HK-2 (cell line): ENCODE measurements around the gene CAB39.

Experiments used
- DNase-seq: peaks from one replicate; pipeline ENCODE4 v3.0.0-alpha.2; 2018; ENCODE audit not compliant: unreplicated experiment

Gene CAB39

DNA sequence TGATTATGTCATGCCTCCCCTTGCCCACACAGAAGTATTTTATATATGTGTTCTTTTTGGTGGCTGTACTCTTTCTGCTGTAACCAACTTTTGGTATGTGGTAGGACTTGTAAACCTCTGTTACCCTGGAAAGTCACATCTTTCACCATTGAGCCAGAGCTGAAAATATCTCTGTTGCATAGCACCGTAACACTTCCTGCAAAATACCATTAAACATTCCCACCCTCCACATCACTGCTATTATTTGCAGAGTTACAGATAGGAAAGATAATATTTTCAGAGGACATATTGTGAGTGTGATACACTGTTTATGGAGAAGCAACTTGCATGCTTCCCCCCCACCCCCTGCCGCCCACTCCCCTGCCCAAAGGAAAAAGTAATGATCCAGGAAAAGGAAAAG lies 44.8 kb downstream of the CAB39 start:
- no peak for DNase-seq

DNA sequence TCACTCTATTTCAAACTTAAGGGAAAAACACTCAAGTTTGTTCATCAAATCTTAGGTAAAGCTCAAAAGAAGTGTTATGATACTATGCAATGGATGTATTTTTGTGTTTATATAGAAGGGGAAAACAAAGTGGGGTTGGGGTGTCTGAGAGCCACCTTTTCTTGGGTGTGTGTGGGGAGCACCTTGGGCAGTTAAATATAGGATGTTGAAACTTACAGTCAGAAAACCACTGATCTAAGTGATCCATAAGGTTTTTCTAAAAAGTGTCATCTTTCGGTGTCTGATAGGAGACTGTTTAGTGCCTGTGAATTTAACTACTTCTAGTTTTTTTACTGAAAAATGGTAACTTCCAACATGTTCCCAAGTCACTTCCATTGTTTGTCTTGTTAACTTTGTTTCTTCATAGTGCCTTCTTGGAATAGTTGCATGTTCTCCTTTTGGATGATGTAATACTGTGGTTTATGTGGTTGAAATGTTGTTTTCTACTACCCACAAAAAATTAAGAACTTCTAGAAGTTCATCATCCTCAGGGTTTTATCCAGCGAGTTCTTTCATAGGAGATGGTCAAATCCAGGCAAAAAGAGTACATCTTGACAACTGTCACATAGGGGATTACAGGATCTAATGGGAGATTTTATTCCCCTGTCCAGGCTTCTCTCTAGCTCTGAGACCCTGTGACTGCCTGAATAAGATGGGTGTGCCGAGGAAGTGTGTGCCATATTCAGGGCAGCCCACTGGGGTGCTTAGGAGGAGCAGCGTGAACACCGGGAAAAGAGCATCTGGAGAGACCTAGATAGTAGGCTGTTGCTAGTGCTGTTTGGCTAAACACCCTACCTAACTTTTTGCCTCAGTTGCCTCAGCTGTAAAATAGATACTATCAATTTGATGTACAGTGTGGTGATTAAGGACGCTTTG lies 46.2 kb downstream of the CAB39 start:
- DNase-seq = no peak

DNA sequence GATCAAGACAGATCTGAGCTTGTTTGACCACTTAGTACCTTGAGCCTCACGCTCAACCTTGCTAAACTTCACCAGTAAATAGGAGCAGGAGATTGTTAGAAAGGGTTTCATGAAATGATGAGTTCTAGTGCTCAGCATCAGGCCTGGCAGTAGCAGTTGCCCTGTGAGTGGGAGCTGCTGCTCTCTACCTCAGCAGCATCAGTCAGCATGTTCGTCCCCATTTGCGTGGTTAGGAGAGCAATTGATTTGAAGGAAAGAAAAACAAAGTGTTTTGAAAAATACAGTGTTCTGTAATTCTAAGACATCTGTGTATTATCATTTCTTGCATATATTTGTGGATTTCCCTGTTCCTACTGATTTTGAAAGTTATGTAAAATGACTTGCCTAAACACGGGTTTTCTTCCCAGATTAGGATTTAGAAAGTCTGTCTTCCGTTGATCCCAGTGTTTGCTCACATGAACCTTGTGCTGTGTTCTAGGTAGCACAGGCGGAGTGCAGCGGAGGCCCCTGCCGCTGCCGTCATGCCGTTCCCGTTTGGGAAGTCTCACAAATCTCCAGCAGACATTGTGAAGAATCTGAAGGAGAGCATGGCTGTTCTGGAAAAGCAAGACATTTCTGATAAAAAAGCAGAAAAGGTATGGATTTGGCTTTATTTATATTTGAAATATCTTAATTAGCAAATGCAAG lies 47.0 kb downstream of the CAB39 start:
- DNase-seq = no peak

DNA sequence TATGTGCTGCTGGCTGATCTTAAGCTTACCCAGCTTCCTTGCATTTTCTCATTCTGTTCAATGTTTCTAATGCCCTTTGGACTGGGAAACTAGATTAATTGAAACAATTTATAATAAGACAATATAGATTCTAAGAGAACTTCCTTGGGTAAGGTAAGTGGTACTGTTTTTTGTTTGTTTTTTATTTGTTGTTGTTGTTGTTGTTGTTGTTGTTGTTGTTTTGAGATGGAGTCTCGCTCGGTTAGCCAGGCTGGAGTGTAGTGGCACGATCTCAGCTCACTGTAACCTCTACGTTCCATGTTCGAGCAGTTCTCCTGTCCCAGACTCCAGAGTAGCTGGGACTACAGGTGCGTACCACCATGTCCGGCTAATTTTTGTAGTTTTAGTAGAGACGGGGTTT lies 49.1 kb downstream of the CAB39 start:
- no peak for DNase-seq

DNA sequence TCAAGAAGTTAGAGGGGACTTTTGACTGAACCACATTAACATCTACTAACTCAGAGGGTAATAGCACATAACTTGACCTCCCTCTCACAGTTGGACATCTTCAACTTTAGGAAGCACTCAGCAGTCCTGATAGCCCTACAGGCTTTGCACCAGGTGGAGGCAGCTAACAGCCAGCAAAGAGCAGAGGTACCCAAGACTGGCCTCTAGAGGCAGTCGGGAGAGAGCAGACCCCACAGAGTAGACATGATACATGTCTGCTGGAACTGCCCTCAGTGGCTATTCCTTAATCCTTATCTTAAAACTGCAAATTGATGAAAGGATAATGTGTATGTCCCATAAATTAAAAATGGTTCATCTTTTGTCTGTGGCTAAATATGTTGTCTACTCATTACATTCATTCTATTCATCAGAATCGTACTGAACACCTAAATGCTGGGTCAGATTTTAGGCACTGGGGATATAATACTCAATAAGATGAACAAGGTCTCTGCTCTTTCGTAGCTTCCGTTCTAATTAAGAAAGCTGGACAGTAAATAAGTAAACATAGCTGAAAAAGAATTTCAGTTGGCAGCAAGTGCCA lies 49.8 kb downstream of the CAB39 start:
- DNase-seq = no peak

DNA sequence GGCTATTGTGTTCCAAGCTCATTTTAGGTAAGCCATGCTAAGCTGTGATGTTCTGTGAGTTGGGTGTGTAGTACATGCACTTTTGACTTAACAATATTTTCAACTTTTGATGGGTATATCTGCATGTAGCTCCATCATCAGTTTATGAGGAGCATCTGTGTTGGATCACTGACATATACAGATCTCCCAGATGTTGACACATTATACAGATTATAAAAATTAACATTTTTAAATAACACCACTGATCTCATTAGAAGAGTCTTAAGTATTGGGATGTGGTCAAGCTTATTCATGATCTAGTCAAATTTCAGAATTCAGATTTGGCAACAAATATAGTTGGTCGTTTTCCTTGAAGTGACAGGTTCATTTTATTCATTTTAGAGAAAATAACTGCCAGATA lies 51.7 kb downstream of the CAB39 start:
- no peak for DNase-seq

DNA sequence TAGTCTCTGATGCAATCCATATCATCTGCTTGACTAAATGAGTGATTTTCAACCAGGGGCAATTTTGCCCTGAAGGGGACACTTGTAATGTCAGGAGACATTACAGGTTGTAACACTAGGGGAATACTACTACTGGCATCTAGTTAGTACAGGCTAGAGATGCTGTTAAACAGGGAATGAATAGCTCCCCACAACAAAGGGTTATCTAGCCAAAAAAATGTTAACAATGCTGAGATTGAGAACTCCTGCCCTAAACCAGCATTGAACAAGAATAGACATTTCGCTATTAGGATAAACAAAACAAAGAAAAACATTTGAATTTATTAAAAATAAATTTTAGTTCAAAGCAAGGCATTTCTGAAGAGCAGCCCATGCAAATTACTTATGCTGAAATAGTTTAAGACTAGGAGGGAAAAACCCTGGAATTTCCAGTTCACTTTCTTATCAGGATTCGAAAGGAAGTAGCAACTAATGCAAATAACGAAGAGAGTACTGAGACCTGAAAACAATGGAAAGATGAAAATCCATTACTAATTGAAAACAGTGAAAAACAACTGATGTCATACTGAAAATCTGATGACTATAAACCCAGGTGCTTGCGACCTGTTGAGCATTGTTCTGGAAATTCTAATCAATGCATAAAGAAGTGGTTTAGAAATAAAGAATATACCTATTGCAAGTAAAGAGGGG lies 53.1 kb downstream of the CAB39 start:
- DNase-seq = no peak

DNA sequence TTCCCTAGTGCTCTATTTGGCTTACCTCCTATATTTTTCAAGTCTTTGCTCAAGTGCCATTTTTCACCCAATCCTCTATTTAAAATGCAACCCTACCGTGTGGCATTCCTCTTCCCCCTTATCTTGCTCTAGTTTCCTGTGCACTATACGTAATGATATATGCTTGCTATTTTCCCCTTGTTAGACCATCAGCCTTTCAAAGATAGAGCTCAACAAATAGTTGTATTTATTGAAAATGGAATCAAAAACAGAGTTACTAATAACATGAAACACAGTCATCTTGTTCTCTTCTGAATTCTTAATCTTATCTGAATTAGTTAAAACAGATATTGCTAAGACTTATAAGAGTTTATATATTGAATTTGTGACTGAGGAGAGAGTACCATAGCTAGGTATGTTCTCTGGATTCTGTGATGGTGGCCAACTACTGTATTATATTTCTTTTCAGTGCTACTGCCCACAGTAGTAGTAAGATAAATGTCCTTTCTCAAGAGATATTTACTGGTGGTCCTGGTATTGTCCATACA lies 55.3 kb downstream of the CAB39 start:
- DNase-seq = no peak

DNA sequence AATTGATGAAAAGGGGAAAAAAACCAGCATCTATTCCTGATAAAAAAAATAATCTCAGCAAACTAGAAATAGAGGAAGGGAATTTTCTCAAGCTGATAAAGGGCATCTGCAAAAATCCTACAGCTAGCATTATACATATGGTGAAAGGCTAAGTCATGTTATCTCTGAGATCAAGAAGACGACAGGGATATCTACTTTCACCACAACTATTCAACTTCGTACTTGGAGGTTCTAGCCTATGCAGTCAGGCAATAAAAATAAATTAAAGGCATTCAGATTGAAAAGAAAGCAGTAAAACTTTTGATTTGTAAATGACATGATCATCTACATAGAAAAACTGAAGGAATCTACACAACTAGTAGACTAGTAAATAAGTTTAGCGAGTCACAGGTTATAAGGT lies 58.2 kb downstream of the CAB39 start:
- no peak for DNase-seq

DNA sequence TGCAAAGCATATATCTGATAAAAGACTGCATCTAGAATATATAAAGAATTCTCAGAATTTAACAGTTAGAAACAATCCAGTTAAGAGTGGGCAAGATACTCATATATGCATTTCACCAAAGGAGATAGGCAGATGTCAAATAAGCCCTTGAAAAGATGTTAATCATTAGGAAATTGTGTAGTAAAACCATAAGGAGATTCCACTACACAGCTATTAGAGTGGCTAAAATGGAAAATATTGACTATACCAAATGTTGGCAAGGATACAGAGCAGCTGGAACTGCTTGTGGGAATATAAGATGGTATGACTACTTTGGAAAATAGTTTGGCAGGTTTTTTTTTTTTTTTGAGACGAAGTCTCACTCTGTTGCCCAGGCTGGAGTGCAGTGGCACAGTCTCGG lies 59.5 kb downstream of the CAB39 start:
- DNase-seq = no peak

DNA sequence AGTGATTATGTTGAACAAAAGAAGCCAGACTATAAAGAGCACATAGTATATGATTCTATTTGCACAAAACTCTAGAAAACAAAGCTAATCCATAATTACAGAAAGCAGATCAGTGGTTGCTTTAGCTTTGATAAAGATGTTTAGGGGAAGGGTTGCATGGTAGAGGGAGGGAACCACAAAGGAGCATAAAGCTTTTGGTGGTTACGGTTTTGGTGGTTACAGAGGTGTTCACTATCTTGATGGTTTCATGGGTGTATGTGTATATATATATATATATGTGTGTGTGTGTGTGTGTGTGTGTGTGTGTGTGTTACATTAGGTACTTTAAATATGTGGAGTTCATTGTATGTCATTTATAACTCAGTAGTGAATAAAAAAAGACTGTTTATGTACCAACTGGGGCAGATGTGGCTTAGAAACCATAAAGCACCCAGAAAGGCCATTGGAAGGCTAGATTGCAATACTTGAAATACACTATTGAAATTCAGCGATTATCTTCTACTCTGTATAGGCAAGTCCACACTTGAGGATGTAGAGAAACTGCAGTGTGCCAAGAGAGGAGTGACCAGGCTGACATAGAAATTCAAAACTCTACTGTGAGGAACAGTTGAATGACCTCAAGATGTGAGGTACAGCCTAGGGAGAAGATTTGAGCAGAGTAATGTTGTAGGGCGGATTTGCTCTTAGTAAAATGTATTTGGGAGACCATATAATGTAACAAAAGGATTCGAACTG lies 60.6 kb downstream of the CAB39 start:
- no peak for DNase-seq

DNA sequence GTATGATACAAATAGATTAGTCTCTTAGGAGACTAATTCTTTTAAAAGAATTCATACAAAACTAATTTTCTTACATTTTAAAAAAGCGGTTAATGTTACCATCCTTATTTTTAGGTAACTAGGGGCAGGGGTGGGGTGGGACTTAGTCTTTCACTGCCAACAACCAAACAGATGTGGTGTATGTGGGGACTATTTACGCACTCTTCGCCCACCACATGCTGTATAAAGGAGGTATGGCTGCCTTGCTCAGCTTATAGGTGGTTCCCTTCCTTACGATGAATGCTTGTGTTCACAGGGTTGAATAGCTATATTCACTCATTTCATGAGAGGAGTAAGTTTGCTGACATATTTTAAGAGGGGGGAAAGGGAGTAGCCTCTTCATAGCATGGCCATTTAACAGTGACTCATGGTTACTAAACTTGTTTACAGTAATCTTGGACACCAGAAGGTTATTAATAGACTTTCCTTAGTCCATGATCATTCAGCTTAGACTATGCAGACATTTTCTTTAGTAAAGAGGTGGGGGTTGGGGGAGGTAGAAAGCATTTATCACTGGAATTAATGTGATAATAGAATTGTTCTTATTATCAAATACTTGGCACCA lies 61.8 kb downstream of the CAB39 start:
- DNase-seq = no peak

DNA sequence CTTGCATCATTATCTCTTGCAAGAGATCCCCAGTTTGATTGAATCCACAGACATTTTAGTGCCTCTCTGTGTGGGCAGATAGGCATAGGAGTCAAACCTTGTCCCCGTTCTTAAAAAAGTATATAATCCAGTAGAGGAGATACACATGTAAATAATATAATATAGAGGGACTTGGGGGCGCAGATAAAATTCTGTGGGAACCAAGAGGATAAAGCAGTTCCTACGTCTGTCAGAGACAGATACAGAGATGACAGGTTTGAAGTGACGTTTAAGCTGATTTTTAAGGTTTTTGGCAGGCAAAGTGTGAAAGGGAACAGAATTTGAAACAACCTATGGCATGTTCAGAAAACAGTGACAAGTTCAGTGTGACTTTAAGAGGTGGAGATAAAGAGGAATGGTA lies 63.1 kb downstream of the CAB39 start:
- no peak for DNase-seq

DNA sequence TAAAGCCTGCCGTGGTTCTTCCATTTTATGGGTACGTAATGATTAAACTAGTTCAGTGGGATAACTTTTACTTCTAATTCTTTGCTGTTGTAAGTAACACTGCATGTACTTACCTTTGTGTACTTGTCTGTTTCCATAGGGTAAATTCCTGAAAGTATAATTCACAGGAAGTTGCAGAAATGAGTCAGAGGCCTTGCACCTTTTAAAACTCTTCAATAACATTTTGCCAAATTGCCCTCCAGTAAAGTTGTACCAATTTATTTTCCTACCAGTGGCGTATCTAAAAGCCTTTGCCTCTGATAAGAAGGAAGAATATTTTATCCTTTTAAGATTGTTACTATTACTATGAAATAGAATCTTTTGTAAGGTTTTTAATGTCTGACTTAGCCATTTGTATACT lies 65.1 kb downstream of the CAB39 start:
- DNase-seq = no peak

DNA sequence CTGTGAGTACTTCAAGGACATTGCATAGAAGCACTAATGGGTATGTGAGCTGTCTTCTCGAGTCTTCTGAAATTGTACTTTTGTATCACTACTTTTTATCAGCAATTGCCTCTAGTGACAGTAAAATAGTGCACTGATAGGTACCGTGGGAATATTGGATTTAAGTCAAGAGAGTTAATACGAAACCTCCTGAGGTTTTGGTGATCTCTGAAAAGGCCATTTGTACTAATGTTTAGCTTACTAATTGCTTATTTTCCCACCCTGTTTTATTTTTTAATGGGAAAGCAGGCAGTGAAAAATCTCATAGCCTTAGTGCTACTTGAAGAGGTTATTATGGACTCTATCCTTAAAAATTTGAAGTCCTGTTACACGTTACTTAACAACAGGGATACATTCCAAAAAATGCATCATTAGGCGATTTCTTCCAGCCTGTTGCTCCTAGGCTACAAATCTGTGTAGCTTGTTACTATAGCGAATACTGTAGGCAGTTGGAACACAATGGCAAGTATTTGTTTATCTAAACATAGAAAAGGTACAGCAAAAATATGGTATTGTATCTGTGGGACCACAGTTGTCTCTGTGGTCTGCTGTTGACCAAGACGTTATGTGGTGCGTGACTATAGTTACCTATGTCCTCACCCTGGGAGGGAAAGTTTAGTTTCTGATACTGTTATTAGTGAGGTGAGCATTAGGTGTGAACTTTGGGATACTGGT lies 65.9 kb downstream of the CAB39 start:
- no peak for DNase-seq

DNA sequence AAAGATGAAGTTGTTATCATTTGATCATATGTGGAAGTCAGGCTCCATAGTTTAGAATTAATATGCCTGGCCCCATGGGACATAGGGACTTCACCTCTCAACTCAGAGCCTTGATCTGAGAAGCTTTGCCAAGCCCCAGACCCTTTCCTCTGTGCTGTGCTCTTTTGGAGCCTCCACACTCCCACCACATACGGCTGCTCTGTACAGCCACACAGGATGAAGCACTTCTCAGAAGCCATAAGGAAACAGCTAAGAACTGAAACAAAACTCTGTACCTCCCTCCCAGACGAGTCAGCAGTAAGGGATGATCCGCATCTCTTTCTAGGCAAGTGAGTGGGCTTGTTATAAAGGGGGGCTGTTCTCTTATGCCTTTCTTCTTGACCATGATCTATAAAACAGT lies 66.5 kb downstream of the CAB39 start:
- no peak for DNase-seq

DNA sequence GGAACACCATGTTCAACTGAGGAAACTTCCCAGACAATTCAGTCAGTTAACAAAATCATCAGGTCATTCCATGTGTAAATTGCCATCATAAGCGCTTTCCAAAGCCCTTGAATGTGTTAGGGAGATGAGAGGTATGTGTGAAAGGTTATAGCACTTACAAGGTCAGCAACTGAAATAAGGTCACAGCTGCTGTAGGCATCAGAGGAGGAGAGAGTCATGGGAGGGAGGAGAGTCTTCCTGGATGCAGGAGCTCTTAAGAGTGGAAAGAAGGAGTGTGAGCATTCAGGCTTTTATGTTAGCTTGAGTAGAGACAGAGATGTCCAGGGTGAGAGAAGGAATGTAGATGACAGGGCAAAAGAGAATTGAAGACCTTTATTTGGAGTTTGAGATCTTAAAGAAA lies 67.0 kb downstream of the CAB39 start:
- no peak for DNase-seq

DNA sequence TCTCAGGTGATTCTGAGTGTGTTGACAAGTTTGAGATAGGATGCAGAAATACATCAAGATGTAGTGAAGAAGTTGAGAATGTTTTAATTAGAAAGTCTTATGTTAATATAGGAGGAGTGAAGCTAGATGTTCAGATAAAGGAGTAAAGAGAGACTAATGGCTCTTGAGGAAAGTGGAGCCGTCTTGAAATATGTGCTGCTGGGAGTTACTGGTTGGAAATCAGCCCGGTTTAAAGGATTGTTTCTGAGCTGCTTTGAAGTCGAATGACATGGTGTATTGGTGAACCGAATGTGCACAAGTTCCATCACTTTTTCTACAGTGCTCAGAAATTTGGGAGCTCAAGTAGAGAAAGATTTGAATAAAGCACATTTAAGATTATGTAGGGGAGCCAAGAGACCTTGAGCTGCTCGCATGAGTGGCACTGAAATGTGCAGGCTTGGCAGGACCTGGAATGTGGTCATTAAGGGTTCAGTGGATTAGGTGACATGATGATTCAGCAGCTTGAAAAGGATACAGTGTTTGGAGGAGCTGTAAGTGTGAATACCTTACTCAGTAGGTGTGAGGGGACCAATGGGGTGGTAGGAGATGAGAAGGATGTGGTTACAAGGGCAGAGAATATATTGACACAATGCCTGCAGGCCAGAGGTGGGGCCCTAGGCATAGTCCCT lies 68.6 kb downstream of the CAB39 start:
- DNase-seq = peak; percentile 73

DNA sequence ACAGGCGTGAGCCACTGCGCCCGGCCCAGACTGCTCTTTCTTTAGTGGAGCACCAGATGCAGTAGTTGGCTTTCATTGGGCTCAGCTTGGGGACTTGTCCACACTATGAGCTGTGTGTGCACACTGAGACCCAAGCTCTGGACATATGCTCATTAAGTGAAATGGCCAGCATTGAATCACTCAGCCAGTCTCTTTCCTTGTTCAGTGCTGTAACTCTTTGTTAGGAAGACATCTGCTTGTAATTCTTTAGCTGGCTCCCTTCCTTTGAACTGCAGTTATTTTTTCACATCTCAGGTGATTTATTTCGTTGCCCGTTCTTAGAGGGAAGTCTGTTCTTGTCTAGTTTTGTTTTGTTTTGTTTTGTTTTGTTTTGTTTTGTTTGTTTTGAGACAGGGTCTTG lies 70.5 kb downstream of the CAB39 start:
- DNase-seq = no peak

DNA sequence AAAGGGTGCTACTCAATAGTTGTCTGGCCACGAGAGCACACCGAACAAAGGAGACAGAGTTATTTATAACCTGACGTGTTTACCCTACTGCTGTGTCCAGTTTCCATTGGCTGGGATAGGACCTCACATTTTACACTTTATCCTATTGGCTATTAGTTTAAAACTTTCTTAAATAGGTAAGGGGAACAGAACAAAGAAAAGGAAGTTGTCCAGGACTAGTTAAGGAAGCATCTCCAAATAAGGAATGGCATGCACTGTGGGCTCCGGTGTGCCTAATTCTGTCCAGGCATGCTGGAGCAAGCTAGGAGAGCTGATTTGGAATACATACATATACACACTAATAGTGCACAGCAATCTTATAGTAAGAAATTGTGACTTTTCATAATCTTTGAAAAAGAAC lies 72.2 kb downstream of the CAB39 start:
- DNase-seq = no peak
